AG04450 (cell line): Measurements from ENCODE around the gene MAPK8IP3. TPM values are rescaled to one million over a fixed set of nuclear protein-coding genes. Genes with fewer than 3 reads are reported as not detected.

ENCODE experiments used
- CTCF ChIA-PET: fragments of 300-600, 350-600 bp; formaldehyde crosslinking; extraction: SDS; loops from one replicate; lab custom pipeline; 2022; ENCODE audit warnings: antibody characterized with exemption, inconsistent platforms; lab: Charles Lee
- POLR2A ChIA-PET: fragments of 350-600 bp; formaldehyde crosslinking; extraction: SDS; loops from one replicate; lab custom pipeline; 2021; ENCODE audit warnings: antibody characterized with exemption, inconsistent platforms; lab: Yijun Ruan, JAX
- DNase-seq: peaks from one replicate; pipeline ENCODE4 v3.0.0-alpha.2; 2011; ENCODE audit warnings: low read depth, low spot score
- H3K27ac ChIP-seq: one replicate; pipeline ENCODE4 v1.5.1; 2012; ENCODE audit warnings: low read depth, low read length, control low read depth
- H3K27me3 ChIP-seq: one replicate; pipeline ENCODE4 v1.6.0; 2012; ENCODE audit warnings: low read length; ENCODE audit not compliant: control insufficient read depth, insufficient read depth
- H3K4me3 ChIP-seq: 2 replicates; pipeline ENCODE4 v1.5.1; 2011; ENCODE audit warnings: mild to moderate bottlenecking, low read depth, low read length, control low read depth
- H3K9me3 ChIP-seq: 2 replicates; pipeline ENCODE4 v1.5.1; 2012; ENCODE audit warnings: low read length; ENCODE audit not compliant: control insufficient read depth, insufficient read depth
- polyA plus RNA-seq: library from polyadenylated mRNA; depleted of rRNA; stranded (reverse); fragments of >200 nt; gene quantifications from 2 replicates; pipeline ENCODE4 v1.2.3, GENCODE V29; 2011
- TF ChIP-seq, protein P1 (sequence below): IDR thresholded peaks from 2 replicates; pipeline ENCODE4 v1.5.1; 2011; ENCODE audit warnings: low read depth, low read length, control low read depth, inconsistent platforms

The MAPK8IP3 gene
- polyA plus RNA-seq, 1 experiment = 11.8 TPM

DNA sequence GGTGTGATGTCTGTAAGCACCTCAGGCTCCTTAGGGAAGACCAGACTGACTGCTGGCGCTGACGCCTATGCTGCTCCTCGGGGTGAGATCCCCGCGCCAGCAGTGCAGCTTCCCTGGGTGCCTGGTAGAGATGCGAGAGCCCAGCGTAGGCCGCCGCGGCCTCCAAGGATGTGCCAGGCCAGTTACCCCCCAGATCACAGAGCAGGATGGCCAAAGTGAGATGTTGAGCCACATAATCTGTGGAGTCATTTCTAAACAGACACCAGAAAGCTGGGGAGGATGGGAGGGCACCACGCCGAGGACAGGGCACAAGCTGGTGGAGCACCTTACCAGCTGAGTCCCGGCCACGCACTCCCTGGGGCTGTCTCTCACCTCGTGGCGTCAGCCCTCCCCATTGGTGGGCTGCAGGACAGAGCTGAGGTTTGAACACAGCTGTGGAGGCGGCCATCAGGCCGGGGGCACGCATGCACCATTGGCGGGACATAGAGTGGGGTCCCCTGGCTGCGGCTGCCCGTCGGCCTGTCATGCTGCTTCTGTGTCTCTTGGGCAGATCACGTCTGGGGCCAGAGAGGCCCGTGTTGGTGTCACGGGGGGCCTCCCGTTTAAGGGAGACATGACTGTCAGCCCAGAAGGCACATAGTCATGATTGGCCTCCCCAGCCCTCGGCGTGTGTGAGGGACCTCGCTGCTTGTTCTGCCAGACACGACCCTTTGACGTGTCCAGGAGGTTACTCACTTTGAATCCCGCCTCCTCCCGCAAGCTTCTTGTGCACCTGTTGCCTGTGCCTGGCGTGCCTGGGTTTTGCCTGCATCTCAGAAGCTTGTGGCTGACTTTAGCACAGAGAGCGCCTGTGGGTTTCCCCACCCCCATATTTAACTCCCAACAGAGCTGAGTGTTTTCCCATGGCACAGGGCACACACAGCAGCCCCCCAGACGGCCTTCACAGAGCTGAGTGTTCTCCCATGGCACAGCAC is 21.9 kb downstream of the MAPK8IP3 start:
- H3K27ac ChIP-seq = no peak overlapping the region
- H3K27me3 ChIP-seq = no peaks in the 10 kb centered on the region
- POLR2A ChIA-PET = no interaction called here
- TF ChIP-seq, protein P1, sequence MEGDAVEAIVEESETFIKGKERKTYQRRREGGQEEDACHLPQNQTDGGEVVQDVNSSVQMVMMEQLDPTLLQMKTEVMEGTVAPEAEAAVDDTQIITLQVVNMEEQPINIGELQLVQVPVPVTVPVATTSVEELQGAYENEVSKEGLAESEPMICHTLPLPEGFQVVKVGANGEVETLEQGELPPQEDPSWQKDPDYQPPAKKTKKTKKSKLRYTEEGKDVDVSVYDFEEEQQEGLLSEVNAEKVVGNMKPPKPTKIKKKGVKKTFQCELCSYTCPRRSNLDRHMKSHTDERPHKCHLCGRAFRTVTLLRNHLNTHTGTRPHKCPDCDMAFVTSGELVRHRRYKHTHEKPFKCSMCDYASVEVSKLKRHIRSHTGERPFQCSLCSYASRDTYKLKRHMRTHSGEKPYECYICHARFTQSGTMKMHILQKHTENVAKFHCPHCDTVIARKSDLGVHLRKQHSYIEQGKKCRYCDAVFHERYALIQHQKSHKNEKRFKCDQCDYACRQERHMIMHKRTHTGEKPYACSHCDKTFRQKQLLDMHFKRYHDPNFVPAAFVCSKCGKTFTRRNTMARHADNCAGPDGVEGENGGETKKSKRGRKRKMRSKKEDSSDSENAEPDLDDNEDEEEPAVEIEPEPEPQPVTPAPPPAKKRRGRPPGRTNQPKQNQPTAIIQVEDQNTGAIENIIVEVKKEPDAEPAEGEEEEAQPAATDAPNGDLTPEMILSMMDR = no peak
- CTCF ChIA-PET = no interaction called here
- no peak overlapping the region for H3K4me3 ChIP-seq
- DNase-seq = no peak
- H3K9me3 ChIP-seq = no peaks in the 10 kb centered on the region; the same call in 1 of the 2 replicates

DNA sequence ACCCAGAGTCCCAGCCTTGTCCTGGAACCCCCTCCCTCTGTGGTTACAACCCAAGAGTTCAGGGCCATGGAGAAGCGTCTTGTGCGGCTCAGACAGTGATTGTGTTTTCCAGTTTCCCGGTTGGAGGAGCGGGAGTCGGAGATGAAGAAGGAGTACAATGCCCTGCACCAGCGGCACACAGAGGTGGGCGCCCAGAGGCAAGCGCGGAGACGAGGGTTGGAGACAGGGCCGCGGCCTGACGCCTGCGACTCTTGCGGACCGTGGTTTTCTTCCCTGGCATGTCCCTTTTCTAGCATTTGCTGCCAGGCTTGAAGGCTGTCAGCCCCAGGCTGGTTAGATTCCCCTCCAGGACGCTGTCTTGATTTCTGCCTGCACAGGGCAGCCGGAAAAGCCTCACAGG is 23.0 kb downstream of the MAPK8IP3 start:
- TF ChIP-seq, protein P1 = no peak
- H3K27me3 ChIP-seq = no peaks in the 10 kb centered on the region
- no peak overlapping the region for H3K4me3 ChIP-seq
- peaks cover 10% of the 10 kb centered on the region; the same call in 1 of the 2 replicates for H3K9me3 ChIP-seq
- ChIA-PET POLR2A (no interaction called here), CTCF (no interaction called here)
- no peak overlapping the region for H3K27ac ChIP-seq
- DNase-seq = no peak

DNA sequence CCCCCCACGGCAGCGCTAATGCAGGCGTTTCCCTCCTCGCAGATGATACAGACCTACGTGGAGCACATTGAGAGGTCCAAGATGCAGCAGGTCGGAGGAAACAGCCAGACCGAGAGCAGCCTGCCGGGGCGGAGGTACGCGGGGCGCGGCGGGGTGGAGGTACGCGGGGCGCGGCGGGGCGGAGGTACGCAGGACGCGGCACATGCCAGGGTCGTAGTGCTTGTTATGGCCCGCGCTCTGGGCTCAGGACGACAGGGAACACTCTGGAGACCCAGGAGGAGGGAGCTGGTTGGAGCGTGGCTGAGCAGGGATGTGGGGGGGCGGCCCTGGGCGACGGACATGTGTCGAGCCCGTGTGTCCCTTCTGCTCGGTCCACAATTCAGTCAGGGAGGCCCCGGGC is 23.4 kb downstream of the MAPK8IP3 start:
- Histone ChIP-seq H3K4me3 (no peak overlapping the region), H3K27ac (no peak overlapping the region), H3K9me3 (peaks cover 14% of the 10 kb centered on the region), H3K27me3 (no peaks in the 10 kb centered on the region)
- ChIA-PET POLR2A (no interaction called here), CTCF (no interaction called here)
- DNase-seq = no peak
- TF ChIP-seq, protein P1 = no peak

DNA sequence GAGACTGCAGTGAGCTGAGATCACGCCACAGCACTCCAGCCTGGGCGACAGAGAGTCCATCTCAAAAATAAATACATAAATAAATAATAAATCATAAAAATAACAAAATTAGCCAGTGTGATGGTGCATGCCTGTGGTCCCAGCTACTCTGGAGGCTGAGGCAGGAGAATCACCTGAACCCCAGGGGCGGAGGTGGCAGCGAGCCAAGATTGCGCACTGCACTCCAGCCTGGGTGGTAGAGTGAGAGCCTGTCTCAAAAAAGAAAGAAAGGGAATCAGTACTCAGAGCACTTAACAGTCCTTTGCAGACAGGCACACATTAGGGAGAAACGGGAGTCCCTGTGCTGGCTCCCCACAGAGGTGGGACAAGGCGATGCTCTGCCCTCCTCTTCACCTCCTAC is 25.1 kb downstream of the MAPK8IP3 start:
- ChIA-PET CTCF (interaction anchor here (0.7 kb wide), 1 partner anchor 25 kb away, joined by 5 read pairs; no protein-coding TSS in a partner anchor), POLR2A (no interaction called here)
- Histone ChIP-seq H3K27me3 (no peaks in the 10 kb centered on the region), H3K9me3 (peaks cover 27% of the 10 kb centered on the region), H3K27ac (no peak overlapping the region), H3K4me3 (no peak overlapping the region)
- TF ChIP-seq, protein P1 = no peak
- DNase-seq = no peak

DNA sequence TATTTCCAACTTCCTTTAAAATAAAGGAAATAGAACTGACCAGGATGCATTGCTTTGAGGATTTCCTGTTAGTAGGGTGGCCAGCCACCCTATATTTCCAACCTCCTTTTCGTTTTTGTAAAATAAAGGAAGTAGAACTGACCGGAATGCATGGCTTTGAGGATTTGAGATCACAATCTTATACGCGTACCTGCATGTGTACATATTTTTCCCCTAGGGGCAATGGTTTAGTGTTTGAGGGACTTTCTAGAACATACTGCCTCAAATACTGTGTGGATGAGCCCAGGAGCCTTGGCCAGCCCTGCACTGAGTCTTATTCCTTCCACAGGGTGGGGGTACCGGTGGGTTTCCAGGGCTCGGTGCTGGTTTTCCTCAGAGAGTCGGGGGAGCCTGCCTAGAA is 25.6 kb downstream of the MAPK8IP3 start:
- no peaks in the 10 kb centered on the region for H3K27me3 ChIP-seq
- ChIA-PET CTCF (no interaction called here), POLR2A (no interaction called here)
- no peak overlapping the region for H3K4me3 ChIP-seq
- no peak overlapping the region for H3K27ac ChIP-seq
- H3K9me3 ChIP-seq = peaks cover 32% of the 10 kb centered on the region
- TF ChIP-seq, protein P1 = no peak
- DNase-seq = no peak
